Measurements from ENCODE around the gene BACE2.

The BACE2 gene

DNA sequence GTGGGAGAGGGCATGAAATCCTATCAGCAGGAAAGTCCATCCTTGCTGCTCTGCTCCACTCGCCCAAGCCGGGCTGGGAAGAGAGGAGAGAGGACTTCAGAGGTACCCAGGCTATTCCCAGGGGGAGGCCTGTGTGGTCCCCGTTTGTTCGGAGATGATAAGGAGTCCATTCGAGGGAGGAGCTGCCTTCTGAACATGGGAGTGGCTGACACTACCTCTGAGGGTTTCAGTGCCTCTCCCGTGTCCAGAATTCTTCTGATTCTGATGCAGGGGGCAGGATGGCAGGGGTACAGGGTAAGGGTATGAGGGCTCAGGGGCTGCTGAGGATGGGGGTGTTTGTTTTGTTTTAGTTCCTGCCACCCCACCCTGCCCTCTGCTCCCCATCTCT, 40.4 kb downstream of the BACE2 start:
- H3K4me1 ChIP-seq (ENCODE audit: control insufficient read depth in 1 of 2, insufficient read depth in 2 of 2, low read length in 2 of 2), result peaks cover 7 to 14% of the 10 kb centered on the region in 2 donors
- no peak overlapping the region for H3K9ac ChIP-seq (ENCODE audit: low read depth in 1 of 2, low read length in 2 of 2)
- H3K36me3 ChIP-seq (ENCODE audit: control insufficient read depth in 1 of 2, insufficient read depth in 2 of 2, low read length in 2 of 2), result peaks cover 3 to 4% of the 10 kb centered on the region in 2 donors
- H3K9me3 ChIP-seq (ENCODE audit: control insufficient read depth in 1 of 2, low read length in 2 of 2), result no peaks in the 10 kb centered on the region
- no peaks in the 10 kb centered on the region for H3K27me3 ChIP-seq (ENCODE audit: control insufficient read depth in 1 of 2, insufficient read depth in 2 of 2, low read length in 2 of 2)
- H3K27ac ChIP-seq (ENCODE audit: low read depth, low read length), result no peak overlapping the region
- peak overlapping the region in 1 of 2 donors; percentile 11 for H3K4me3 ChIP-seq (ENCODE audit: low read depth in 1 of 2, low read length in 2 of 2)

DNA sequence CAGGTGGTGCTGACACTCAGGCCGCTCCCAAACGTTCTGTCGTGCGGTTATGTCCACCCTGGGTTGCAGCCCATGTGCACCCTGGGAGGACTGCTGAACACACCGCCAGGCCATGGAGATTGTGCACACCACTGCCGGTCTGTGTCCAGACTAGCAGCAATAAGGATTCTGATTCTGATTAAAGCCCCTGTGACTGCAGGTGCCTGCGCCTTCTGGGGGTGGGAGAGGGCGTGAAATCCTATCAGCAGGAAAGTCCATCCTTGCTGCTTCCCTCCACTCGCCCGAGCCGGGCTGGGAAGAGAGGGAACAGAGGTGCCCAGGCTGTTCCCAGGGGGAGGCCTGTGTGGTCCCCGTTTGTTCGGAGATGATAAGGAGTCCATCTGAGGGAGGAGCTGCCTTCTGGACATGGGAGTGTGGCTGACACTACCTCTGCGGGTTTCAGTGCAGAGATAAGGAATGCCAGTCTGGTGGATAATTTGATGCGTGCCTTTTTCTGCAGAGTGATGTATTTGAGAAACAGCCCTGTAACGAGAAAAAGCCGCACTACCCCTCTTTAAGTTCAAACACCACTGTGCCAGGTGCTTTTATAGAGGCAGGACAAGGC, 41.2 kb downstream of the BACE2 start:
- Histone ChIP-seq H3K36me3 (ENCODE audit: control insufficient read depth in 1 of 2, insufficient read depth in 2 of 2, low read length in 2 of 2) (peaks cover 3 to 4% of the 10 kb centered on the region in 2 donors), H3K9me3 (ENCODE audit: control insufficient read depth in 1 of 2, low read length in 2 of 2) (no peaks in the 10 kb centered on the region), H3K4me1 (ENCODE audit: control insufficient read depth in 1 of 2, insufficient read depth in 2 of 2, low read length in 2 of 2) (peaks cover 7 to 14% of the 10 kb centered on the region in 2 donors), H3K4me3 (ENCODE audit: low read depth in 1 of 2, low read length in 2 of 2) (no peak overlapping the region), H3K9ac (ENCODE audit: low read depth in 1 of 2, low read length in 2 of 2) (no peak overlapping the region), H3K27me3 (ENCODE audit: control insufficient read depth in 1 of 2, insufficient read depth in 2 of 2, low read length in 2 of 2) (no peaks in the 10 kb centered on the region), H3K27ac (ENCODE audit: low read depth, low read length) (no peak overlapping the region)

DNA sequence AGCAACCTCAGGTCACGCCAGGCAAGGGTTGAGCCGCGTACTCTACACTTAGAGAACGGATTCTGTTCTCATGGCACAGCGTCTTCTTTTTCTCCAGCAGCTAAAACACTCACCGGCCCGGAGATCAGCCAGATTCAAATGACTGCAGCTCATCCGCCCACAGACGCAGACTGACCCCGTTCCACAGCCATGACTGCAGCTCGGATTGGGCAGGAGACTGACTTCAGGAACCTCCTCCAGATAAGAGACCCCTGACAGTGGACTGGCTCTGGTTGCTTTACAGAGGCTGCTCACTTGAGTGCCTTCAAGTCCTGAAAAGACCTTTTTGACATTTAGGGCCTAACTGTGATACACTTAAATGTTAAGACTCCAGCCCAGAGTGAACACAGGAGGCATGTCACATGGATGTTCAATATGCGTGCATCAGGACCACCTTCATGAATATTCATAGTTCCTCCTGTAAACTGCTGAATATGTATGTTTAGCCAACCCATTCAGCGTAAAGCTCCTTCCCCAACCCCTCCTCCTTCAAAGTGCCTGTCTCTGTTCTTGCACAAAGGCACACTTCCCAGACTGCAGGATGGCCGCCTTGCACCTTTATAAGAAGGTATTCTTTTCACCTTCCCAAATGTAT, 42.6 kb downstream of the BACE2 start:
- Histone ChIP-seq H3K27me3 (ENCODE audit: control insufficient read depth in 1 of 2, insufficient read depth in 2 of 2, low read length in 2 of 2) (no peaks in the 10 kb centered on the region), H3K36me3 (ENCODE audit: control insufficient read depth in 1 of 2, insufficient read depth in 2 of 2, low read length in 2 of 2) (peaks cover 3 to 4% of the 10 kb centered on the region in 2 donors), H3K4me3 (ENCODE audit: low read depth in 1 of 2, low read length in 2 of 2) (no peak overlapping the region), H3K9ac (ENCODE audit: low read depth in 1 of 2, low read length in 2 of 2) (no peak overlapping the region), H3K27ac (ENCODE audit: low read depth, low read length) (no peak overlapping the region), H3K9me3 (ENCODE audit: control insufficient read depth in 1 of 2, low read length in 2 of 2) (no peaks in the 10 kb centered on the region), H3K4me1 (ENCODE audit: control insufficient read depth in 1 of 2, insufficient read depth in 2 of 2, low read length in 2 of 2) (peaks cover 7 to 14% of the 10 kb centered on the region in 2 donors)

DNA sequence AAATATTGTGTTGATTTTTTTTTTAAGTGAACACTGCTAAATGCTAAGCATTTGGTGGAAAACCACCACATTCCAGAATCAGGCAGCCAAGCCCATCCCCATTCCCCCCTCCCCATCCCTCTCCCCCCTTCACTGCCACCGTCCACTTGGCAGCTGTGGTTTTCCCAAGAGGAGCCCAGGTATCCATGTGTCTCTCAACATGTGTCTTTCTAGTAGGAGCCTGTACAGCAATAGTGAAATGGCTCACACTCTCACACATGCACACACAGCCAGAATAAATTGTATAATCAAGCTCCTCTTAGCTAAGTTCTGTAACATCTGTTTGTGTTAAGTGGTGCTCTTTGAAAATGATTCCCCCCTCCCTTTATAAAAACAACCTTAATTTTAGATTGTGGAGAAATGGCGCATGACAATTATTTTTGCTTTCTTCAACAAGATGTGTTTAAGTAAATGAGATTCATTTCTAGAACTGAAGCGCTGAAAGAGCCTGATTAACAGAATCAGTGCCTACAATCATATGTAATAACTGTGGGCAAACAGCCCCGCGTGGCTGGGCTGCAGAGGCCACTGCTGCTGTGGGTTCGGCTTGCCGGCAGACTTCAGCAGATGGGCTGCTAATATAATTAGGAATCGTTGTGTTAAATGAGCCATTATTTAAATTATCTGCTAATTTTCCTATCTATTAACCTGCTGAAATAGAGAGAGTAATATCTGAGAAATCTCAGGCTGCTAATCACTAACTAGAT, 43.3 kb downstream of the BACE2 start:
- Histone ChIP-seq H3K4me1 (ENCODE audit: control insufficient read depth in 1 of 2, insufficient read depth in 2 of 2, low read length in 2 of 2) (peaks cover 7 to 14% of the 10 kb centered on the region in 2 donors), H3K27ac (ENCODE audit: low read depth, low read length) (no peak overlapping the region), H3K9ac (ENCODE audit: low read depth in 1 of 2, low read length in 2 of 2) (no peak overlapping the region), H3K4me3 (ENCODE audit: low read depth in 1 of 2, low read length in 2 of 2) (no peak overlapping the region), H3K27me3 (ENCODE audit: control insufficient read depth in 1 of 2, insufficient read depth in 2 of 2, low read length in 2 of 2) (no peaks in the 10 kb centered on the region), H3K36me3 (ENCODE audit: control insufficient read depth in 1 of 2, insufficient read depth in 2 of 2, low read length in 2 of 2) (peaks cover 3 to 4% of the 10 kb centered on the region in 2 donors), H3K9me3 (ENCODE audit: control insufficient read depth in 1 of 2, low read length in 2 of 2) (no peaks in the 10 kb centered on the region)

DNA sequence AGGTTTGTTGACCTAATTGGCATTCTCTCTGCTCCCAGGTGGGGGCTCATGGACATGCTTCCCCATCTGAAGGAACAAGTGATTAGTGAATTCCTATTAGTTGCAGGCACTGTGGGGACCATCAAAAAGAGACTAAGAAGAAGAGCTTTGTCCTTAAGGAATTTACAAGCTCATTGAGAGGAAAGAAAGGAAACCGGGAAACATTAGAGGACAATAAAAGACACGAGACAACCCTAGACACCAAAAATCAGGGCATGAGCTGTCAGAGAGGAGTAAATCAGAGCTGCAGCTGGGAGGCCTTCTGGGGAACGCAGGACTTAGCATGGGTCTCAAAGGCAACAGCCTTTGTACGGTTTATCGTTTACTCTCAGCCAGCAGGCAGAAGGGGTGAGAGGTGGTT, 45.1 kb downstream of the BACE2 start:
- no peak overlapping the region for H3K9ac ChIP-seq (ENCODE audit: low read depth in 1 of 2, low read length in 2 of 2)
- H3K36me3 ChIP-seq (ENCODE audit: control insufficient read depth in 1 of 2, insufficient read depth in 2 of 2, low read length in 2 of 2), result peaks cover 3 to 4% of the 10 kb centered on the region in 2 donors
- H3K4me3 ChIP-seq (ENCODE audit: low read depth in 1 of 2, low read length in 2 of 2), result no peak overlapping the region
- no peak overlapping the region for H3K27ac ChIP-seq (ENCODE audit: low read depth, low read length)
- H3K4me1 ChIP-seq (ENCODE audit: control insufficient read depth in 1 of 2, insufficient read depth in 2 of 2, low read length in 2 of 2), result peaks cover 16 to 17% of the 10 kb centered on the region in 2 donors
- H3K27me3 ChIP-seq (ENCODE audit: control insufficient read depth in 1 of 2, insufficient read depth in 2 of 2, low read length in 2 of 2), result no peaks in the 10 kb centered on the region
- no peaks in the 10 kb centered on the region for H3K9me3 ChIP-seq (ENCODE audit: control insufficient read depth in 1 of 2, low read length in 2 of 2)

DNA sequence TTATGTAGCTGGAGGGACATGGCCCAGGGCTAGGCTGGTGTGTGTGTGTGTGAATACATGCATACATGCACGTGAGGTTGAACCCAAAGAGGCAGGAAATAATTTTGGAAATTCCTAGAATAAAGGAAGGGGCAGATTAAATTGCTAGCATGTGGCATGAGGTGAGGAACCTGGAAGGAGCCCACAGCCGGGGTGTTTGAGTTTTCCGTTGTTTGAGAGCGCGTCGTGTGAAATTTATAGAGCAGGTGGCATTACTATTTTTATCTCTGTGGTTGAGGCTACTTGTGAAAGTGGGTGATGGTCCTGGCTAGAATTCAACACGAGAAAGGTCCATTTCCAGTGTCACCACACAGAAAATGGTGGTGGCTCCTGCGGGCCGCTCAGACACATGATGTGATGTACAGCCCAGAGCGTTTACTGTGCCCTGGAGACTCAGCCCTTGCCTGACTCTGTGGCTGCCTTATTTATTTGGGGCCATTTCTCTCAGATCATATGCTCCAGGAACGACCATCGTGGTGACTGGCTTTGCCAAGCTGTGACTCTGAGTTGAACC, 48.0 kb downstream of the BACE2 start:
- peaks cover 12 to 15% of the 10 kb centered on the region in 2 donors for H3K4me1 ChIP-seq (ENCODE audit: control insufficient read depth in 1 of 2, insufficient read depth in 2 of 2, low read length in 2 of 2)
- no peaks in the 10 kb centered on the region for H3K27me3 ChIP-seq (ENCODE audit: control insufficient read depth in 1 of 2, insufficient read depth in 2 of 2, low read length in 2 of 2)
- H3K9ac ChIP-seq (ENCODE audit: low read depth in 1 of 2, low read length in 2 of 2), result no peak overlapping the region
- H3K9me3 ChIP-seq (ENCODE audit: control insufficient read depth in 1 of 2, low read length in 2 of 2), result no peaks in the 10 kb centered on the region
- H3K4me3 ChIP-seq (ENCODE audit: low read depth in 1 of 2, low read length in 2 of 2), result no peak overlapping the region
- H3K36me3 ChIP-seq (ENCODE audit: control insufficient read depth in 1 of 2, insufficient read depth in 2 of 2, low read length in 2 of 2), result no peaks in the 10 kb centered on the region
- no peak overlapping the region for H3K27ac ChIP-seq (ENCODE audit: low read depth, low read length)

DNA sequence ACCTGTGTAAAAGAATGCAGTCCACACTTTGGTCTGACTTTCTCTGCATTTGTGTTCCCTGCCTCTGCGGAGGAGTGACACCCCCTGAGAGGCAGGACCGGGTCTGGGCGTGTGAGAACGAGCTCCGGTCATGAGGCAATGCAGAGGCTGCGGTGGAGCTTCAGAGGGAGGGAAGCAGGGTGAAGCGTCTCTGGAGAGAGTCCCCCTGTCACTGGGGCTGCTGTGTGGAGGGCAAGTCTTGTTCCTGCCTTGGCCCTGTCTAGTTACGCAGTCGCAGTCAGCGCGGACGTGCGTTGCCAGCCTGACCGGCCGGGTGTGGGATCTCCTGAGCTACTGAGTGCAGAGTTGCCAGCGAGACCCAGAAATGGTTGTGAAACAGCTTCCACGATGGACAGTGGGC, 48.5 kb downstream of the BACE2 start:
- H3K9me3 ChIP-seq (ENCODE audit: control insufficient read depth in 1 of 2, low read length in 2 of 2), result no peaks in the 10 kb centered on the region
- peaks cover 12 to 15% of the 10 kb centered on the region in 2 donors for H3K4me1 ChIP-seq (ENCODE audit: control insufficient read depth in 1 of 2, insufficient read depth in 2 of 2, low read length in 2 of 2)
- H3K27ac ChIP-seq (ENCODE audit: low read depth, low read length), result no peak overlapping the region
- H3K36me3 ChIP-seq (ENCODE audit: control insufficient read depth in 1 of 2, insufficient read depth in 2 of 2, low read length in 2 of 2), result no peaks in the 10 kb centered on the region
- H3K4me3 ChIP-seq (ENCODE audit: low read depth in 1 of 2, low read length in 2 of 2), result no peak overlapping the region
- H3K27me3 ChIP-seq (ENCODE audit: control insufficient read depth in 1 of 2, insufficient read depth in 2 of 2, low read length in 2 of 2), result no peaks in the 10 kb centered on the region
- no peak overlapping the region for H3K9ac ChIP-seq (ENCODE audit: low read depth in 1 of 2, low read length in 2 of 2)

DNA sequence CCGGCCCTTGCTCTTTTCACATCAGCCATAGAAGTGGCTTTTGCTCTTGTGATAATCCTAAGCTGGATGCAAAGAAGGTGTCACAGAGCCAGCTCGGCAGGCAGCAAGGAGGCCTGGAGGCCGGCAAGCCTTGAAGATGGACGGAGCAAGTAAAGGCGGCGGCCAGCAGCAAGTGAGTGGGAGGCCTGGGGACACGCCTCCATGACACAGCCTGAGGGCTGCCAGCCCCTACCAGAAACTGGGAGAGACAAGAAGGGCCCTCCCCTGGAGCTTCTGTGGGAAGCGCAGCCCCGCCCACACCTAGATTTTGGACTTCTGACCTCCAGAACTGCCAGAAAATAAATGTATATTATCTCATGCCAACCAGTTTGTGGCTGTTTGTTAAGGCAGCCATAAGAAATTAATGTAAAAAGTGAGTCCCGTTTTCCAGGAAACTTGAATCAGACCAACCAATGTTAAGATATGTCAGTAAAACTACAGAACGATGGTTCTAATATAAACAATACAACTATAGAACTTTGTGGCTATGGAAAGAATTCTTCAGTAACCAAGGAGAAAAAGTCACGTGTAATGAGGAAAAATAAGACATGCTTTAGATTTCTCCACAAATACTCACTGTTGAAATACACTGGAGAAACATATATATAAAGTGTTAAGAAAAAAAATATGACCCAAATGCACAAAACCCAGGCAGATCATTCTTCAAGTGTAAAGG, 49.9 kb downstream of the BACE2 start:
- H3K36me3 ChIP-seq (ENCODE audit: control insufficient read depth in 1 of 2, insufficient read depth in 2 of 2, low read length in 2 of 2), result no peaks in the 10 kb centered on the region
- no peak overlapping the region for H3K27ac ChIP-seq (ENCODE audit: low read depth, low read length)
- peaks cover 12 to 15% of the 10 kb centered on the region in 2 donors for H3K4me1 ChIP-seq (ENCODE audit: control insufficient read depth in 1 of 2, insufficient read depth in 2 of 2, low read length in 2 of 2)
- H3K9me3 ChIP-seq (ENCODE audit: control insufficient read depth in 1 of 2, low read length in 2 of 2), result no peaks in the 10 kb centered on the region
- H3K9ac ChIP-seq (ENCODE audit: low read depth in 1 of 2, low read length in 2 of 2), result no peak overlapping the region
- H3K27me3 ChIP-seq (ENCODE audit: control insufficient read depth in 1 of 2, insufficient read depth in 2 of 2, low read length in 2 of 2), result no peaks in the 10 kb centered on the region
- H3K4me3 ChIP-seq (ENCODE audit: low read depth in 1 of 2, low read length in 2 of 2), result no peak overlapping the region

DNA sequence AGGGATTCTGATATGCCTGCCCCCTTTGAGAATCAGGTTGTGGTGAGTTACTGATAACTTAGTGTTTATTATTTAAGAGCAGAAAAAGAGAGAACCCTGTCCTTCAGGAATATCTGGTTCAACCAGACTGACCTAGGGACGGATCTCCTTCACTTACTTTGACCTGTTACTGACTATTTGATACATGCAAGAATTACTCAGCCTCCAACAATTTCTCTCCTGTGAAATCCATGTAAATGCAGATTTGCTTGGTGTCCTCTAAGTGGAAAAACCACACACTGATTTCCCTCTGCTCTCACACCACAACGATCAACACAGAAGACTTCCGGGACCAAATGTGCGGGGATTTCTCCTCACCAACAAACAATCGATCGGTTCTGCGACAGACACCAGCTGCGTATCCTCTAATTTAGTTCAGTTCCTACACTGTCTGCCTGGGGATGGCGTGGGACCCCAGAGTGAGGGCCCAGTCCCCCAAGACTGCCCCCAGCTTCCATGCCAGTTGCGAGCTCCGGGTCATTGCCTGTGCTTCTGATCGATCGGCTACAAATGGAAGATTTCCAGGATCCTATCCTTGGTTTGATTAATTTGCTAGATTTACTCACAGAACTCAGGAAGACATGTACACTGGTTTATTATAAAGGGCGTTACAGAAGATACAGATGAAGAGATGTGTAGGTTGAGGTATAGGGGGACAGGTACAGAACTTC, 51.7 kb downstream of the BACE2 start:
- no peak overlapping the region for H3K4me3 ChIP-seq (ENCODE audit: low read depth in 1 of 2, low read length in 2 of 2)
- H3K27ac ChIP-seq (ENCODE audit: low read depth, low read length), result no peak overlapping the region

More for the DNA sequence above, 51.7 kb downstream of the BACE2 start:
- Histone ChIP-seq H3K36me3 (ENCODE audit: control insufficient read depth in 1 of 2, insufficient read depth in 2 of 2, low read length in 2 of 2) (no peaks in the 10 kb centered on the region), H3K9me3 (ENCODE audit: control insufficient read depth in 1 of 2, low read length in 2 of 2) (no peaks in the 10 kb centered on the region), H3K4me1 (ENCODE audit: control insufficient read depth in 1 of 2, insufficient read depth in 2 of 2, low read length in 2 of 2) (peaks cover 12 to 15% of the 10 kb centered on the region in 2 donors), H3K9ac (ENCODE audit: low read depth in 1 of 2, low read length in 2 of 2) (no peak overlapping the region), H3K27me3 (ENCODE audit: control insufficient read depth in 1 of 2, insufficient read depth in 2 of 2, low read length in 2 of 2) (no peaks in the 10 kb centered on the region)

All from duodenal mucosa (tissue), 2 donors.